NCI-H2196 treated with DMSO at 0.1 percent for 48 hours (cell line): ENCODE measurements around the gene TNIK.

Source experiments
- DNase-seq: peaks from one replicate; lab custom pipeline; 2025; ENCODE audit not compliant: unreplicated experiment; lab: John Stamatoyannopoulos, UW

The TNIK gene

GRCh38 chr3:171013822-171014748, 446.1 kb downstream of the TNIK start:
- DNase-seq = no peak

- DNase-seq = no peak
These were observed 448.3 kb downstream of the TNIK start for GRCh38 chr3:171011873-171012336.
